Esophagus muscularis mucosa (tissue), 4 donors: Measurements from ENCODE around the gene SZT2.

ENCODE experiments used
- CTCF ChIP-seq, 3 experiments: fragments of 200-600 bp in 2 of 3; fragments of 450-650 bp in 1 of 3; sonication (generic) in 2 of 3; IDR thresholded peaks; one replicate each; pipeline ENCODE4 v1.5.1; 2017 to 2019; ENCODE audit warnings: antibody characterized with exemption in 3 of 3, mild to moderate bottlenecking in 2 of 3, moderate library complexity in 1 of 3
- EP300 ChIP-seq: sonication (generic); formaldehyde crosslinking; IDR thresholded peaks from one replicate; pipeline ENCODE4 v1.6.1; 2017; ENCODE audit warnings: antibody characterized with exemption
- POLR2A ChIP-seq: fragments of 450-650 bp; IDR thresholded peaks from one replicate; pipeline ENCODE4 v1.6.1; 2017; ENCODE audit warnings: antibody characterized with exemption, moderate library complexity, mild to moderate bottlenecking, low read depth
- POLR2AphosphoS5 ChIP-seq, 2 donors: sonication (generic); formaldehyde crosslinking; IDR thresholded peaks; one replicate each; pipeline ENCODE4 v1.6.1; 2017; ENCODE audit warnings: antibody characterized with exemption in 2 of 2

GRCh38 chr1:43348809-43349593, 40.7 kb upstream of the SZT2 start:
- TF ChIP-seq CTCF (IDR thresholded peaks at IDR 0.05) (peak in 1 of 3 experiments; percentile 4), POLR2AphosphoS5 (IDR thresholded peaks at IDR 0.05) (peak; percentile 69 to 82), POLR2A (no peak), EP300 (no peak)
